B cell (primary cell): ENCODE measurements around the gene CHMP5. TPM values are rescaled to one million over a fixed set of nuclear protein-coding genes. Genes with fewer than 3 reads are reported as not detected.

ENCODE experiments used
- ATAC-seq: fragments of 200-7000 bp; cut with Tn5 transposase; one replicate; pipeline ENCODE4 v1.10.0; 2021; ENCODE audit warnings: low read depth, mild to moderate bottlenecking, moderate number of reproducible peaks, moderate library complexity
- CTCF ChIA-PET: fragments of 350-600 bp; sonication (Branson Sonifier 250); formaldehyde crosslinking; loops from one replicate; lab custom pipeline; 2021; ENCODE audit warnings: antibody characterized with exemption, inconsistent platforms; lab: Charles Lee
- POLR2A ChIA-PET: fragments of 350-600 bp; sonication (Branson Sonifier 250); formaldehyde crosslinking; loops from one replicate; lab custom pipeline; 2021; ENCODE audit warnings: antibody characterized with exemption; lab: Charles Lee
- DNase-seq: peaks from one replicate; pipeline ENCODE4 v3.0.0; 2013
- H2AFZ ChIP-seq: 2 replicates; pipeline ENCODE4 v1.6.1; 2012; ENCODE audit warnings: mild to moderate bottlenecking, low read depth, low read length; ENCODE audit not compliant: insufficient read depth, poor library complexity, severe bottlenecking
- H3K27ac ChIP-seq, 2 donors: 1 replicate in 1 of 2; 2 replicates in 1 of 2; pipeline ENCODE4 v1.5.1; 2012 to 2013; ENCODE audit warnings: low read length in 2 of 2, mild to moderate bottlenecking in 2 of 2, moderate library complexity in 1 of 2
- H3K27me3 ChIP-seq, 4 experiments: fragments of 200-600 bp in 1 of 4; sonication (generic) in 1 of 4; replicated peaks in 1 of 4; 1 replicate in 2 of 4; 2 replicates in 2 of 4; pipeline versions ENCODE4 v1.6.1 to v1.7.0; 2013 to 2016; ENCODE audit warnings: low read length in 3 of 4, mild to moderate bottlenecking in 2 of 4, mixed read lengths in 1 of 4, moderate library complexity in 1 of 4; ENCODE audit not compliant: insufficient read depth in 4 of 4, control insufficient read depth in 3 of 4; ENCODE audit errors: control extremely low read depth in 1 of 4
- H3K36me3 ChIP-seq, 2 experiments: replicated peaks in 1 of 2; 1 replicate in 1 of 2; 2 replicates in 1 of 2; pipeline versions ENCODE4 v1.6.1 to v1.7.1; 2013; ENCODE audit warnings: low read length in 1 of 2; ENCODE audit not compliant: insufficient read depth in 2 of 2, control insufficient read depth in 1 of 2; ENCODE audit errors: control extremely low read depth in 1 of 2, extremely low read depth in 1 of 2
- H3K4me1 ChIP-seq, 2 donors: fragments of 200-600 bp in 1 of 2; sonication (generic) in 1 of 2; 1 replicate in 1 of 2; 2 replicates in 1 of 2; pipeline versions ENCODE4 v1.5.1 to v1.6.1; 2013 to 2017; ENCODE audit warnings: low read length in 2 of 2; ENCODE audit not compliant: control insufficient read depth in 2 of 2, insufficient read depth in 2 of 2
- H3K4me2 ChIP-seq: replicated peaks from 2 replicates; pipeline ENCODE3; 2012; ENCODE audit warnings: mild to moderate bottlenecking, low read depth, low read length; ENCODE audit not compliant: poor library complexity, severe bottlenecking
- H3K4me3 ChIP-seq, 5 experiments: fragments of 200-600 bp in 1 of 5; sonication (generic) in 1 of 5; 1 replicate in 3 of 5; 2 replicates in 2 of 5; pipeline versions ENCODE4 v1.5.1 to v1.7.0; 2011 to 2016; ENCODE audit warnings: low read length in 4 of 5, mild to moderate bottlenecking in 4 of 5, low read depth in 2 of 5, control low read depth in 1 of 5, moderate library complexity in 1 of 5; ENCODE audit not compliant: insufficient read depth in 1 of 5; ENCODE audit errors: control extremely low read depth in 1 of 5, extremely low read depth in 1 of 5
- H3K79me2 ChIP-seq: fragments of 200-600 bp; sonication (generic); one replicate; pipeline ENCODE4 v1.6.0; 2016; ENCODE audit warnings: low read length; ENCODE audit not compliant: control insufficient read depth, insufficient read depth
- H3K9ac ChIP-seq: fragments of 200-600 bp; sonication (generic); 2 replicates; pipeline ENCODE4 v1.6.1; 2017; ENCODE audit warnings: mild to moderate bottlenecking, low read length, moderate library complexity
- H3K9me3 ChIP-seq, 3 donors: one replicate each; pipeline versions ENCODE4 v1.6.1 to v1.7.1; 2013; ENCODE audit warnings: low read length in 2 of 3; ENCODE audit not compliant: control insufficient read depth in 2 of 3, insufficient read depth in 1 of 3; ENCODE audit errors: control extremely low read depth in 1 of 3
- H4K20me1 ChIP-seq: 2 replicates; pipeline ENCODE4 v1.6.0; 2012; ENCODE audit warnings: mild to moderate bottlenecking, low read length; ENCODE audit not compliant: insufficient read depth, control insufficient read depth, poor library complexity, severe bottlenecking
- H3K27ac Mint-ChIP-seq: one replicate; pipeline ENCODE4 v1.8.0; 2021; ENCODE audit warnings: mixed read lengths
- H3K27me3 Mint-ChIP-seq: one replicate; pipeline ENCODE4 v1.8.0; 2021; ENCODE audit warnings: mixed read lengths
- H3K4me1 Mint-ChIP-seq: one replicate; pipeline ENCODE4 v1.8.0; 2021; ENCODE audit warnings: mixed read lengths
- H3K4me3 Mint-ChIP-seq: one replicate; pipeline ENCODE4 v1.8.0; 2021; ENCODE audit warnings: mixed read lengths
- H3K9me3 Mint-ChIP-seq: one replicate; pipeline ENCODE4 v1.8.0; 2022; ENCODE audit warnings: mixed read lengths; ENCODE audit not compliant: insufficient read depth
- CTCF ChIP-seq: fragments of 200-600 bp; IDR thresholded peaks from one replicate; pipeline ENCODE4 v1.8.0; 2022; ENCODE audit warnings: antibody characterized with exemption, mild to moderate bottlenecking
- EZH2 ChIP-seq: IDR thresholded peaks from 2 replicates; pipeline ENCODE4 v1.6.1; 2012; ENCODE audit warnings: borderline replicate concordance, low read depth, mild to moderate bottlenecking, moderate library complexity, low read length; ENCODE audit not compliant: insufficient read depth, poor library complexity, severe bottlenecking
- whole genome bisulfite sequencing: methylation state at CpG from one replicate; pipeline ENCODE4 v1.1.5; 2013; ENCODE audit warnings: missing lambda C conversion rate; ENCODE audit not compliant: insufficient coverage; 5-methylcytosine and 5-hydroxymethylcytosine counted together
- intact Hi-C: fragments of 100-400 bp; cut with micrococcal nuclease; formaldehyde crosslinking; loops from one replicate; pipeline ENCODE4 v1.10.0; 2022
- polyA plus RNA-seq: library from polyadenylated mRNA; depleted of rRNA; stranded (reverse); fragments of >200 nt; gene quantifications from 2 replicates; pipeline ENCODE4 v1.2.3, GENCODE V29; 2012
- total RNA-seq, 2 donors: library from RNA; stranded (reverse); fragments of 120-200 nt in 1 of 2; gene quantifications; 1 replicate in 1 of 2; 2 replicates in 1 of 2; pipeline versions ENCODE4 v1.2.3 to v1.2.4, GENCODE V29; 2013 to 2022

The CHMP5 gene
- total and polyA plus RNA-seq, 2 donors (not counting 1 experiment from before 2014, with no cell fraction given): 15.3 to 28.2 TPM

GRCh38 chr9:33267151-33267767 is 2.4 kb downstream of the CHMP5 start:
- Histone ChIP-seq H3K4me1 (peaks cover 19 to 23% of the 10 kb centered on the region in 2 donors), H2AFZ (no peak overlapping the region), H3K79me2 (peaks cover 20% of the 10 kb centered on the region), H3K9ac (no peak overlapping the region), H3K27ac (peak overlapping the region in 1 of 2 donors; percentile 96), H3K9me3 (no peaks in the 10 kb centered on the region), H3K36me3 (peaks cover 2 to 42% of the 10 kb centered on the region in 2 experiments), H3K27me3 (no peaks in the 10 kb centered on the region), H3K4me3 (no peak overlapping the region), H4K20me1 (peaks cover 14% of the 10 kb centered on the region), H3K4me2 (no peak overlapping the region)
- Mint-ChIP-seq H3K27ac (no peak overlapping the region), H3K9me3 (no peaks in the 10 kb centered on the region), H3K4me3 (no peak overlapping the region), H3K27me3 (no peaks in the 10 kb centered on the region), H3K4me1 (peaks cover 36% of the 10 kb centered on the region)
- ATAC-seq (no peak), DNase-seq (no peak)
- TF ChIP-seq CTCF (no peak), EZH2 (no peak)
- ChIA-PET CTCF (no interaction called here), POLR2A (no interaction called here)
- intact Hi-C loops: loop anchor here (5.0 to 10.0 kb wide), 5 partner anchors 62 to 778 kb away; partner anchors contain the start of genes NOL6, SMIM27, SMU1 and TOPORS

- no peak for TF ChIP-seq CTCF
- no peak for TF ChIP-seq EZH2
- H3K4me3 Mint-ChIP-seq: no peak overlapping the region
- Histone ChIP-seq H3K27me3 (no peaks in the 10 kb centered on the region), H3K4me2 (no peak overlapping the region), H3K4me3 (no peak overlapping the region), H3K9me3 (no peaks in the 10 kb centered on the region), H2AFZ (no peak overlapping the region), H3K4me1 (peaks cover 7% of the 10 kb centered on the region in 2 donors), H3K36me3 (peaks cover 5 to 63% of the 10 kb centered on the region in 2 experiments), H3K27ac (no peak overlapping the region), H3K9ac (no peak overlapping the region), H3K79me2 (no peaks in the 10 kb centered on the region), H4K20me1 (no peaks in the 10 kb centered on the region)
- H3K27me3 Mint-ChIP-seq: no peaks in the 10 kb centered on the region
- H3K27ac Mint-ChIP-seq: no peak overlapping the region
- WGBS: no CpG with 5 or more reads among the region's 3 CpGs
- POLR2A ChIA-PET: no interaction called here
- ATAC-seq (no peak), DNase-seq (no peak)
- intact Hi-C loops: no loop called here
- H3K4me1 Mint-ChIP-seq: peaks cover 19% of the 10 kb centered on the region
- CTCF ChIA-PET: no interaction called here
- no peaks in the 10 kb centered on the region for H3K9me3 Mint-ChIP-seq
Measured at GRCh38 chr9:33270146-33270545, 5.3 kb downstream of the CHMP5 start.
